Fibroblast of villous mesenchyme (primary cell): Measurements from ENCODE around the gene TDRD7. TPM values are rescaled to one million over a fixed set of nuclear protein-coding genes. Genes with fewer than 3 reads are reported as not detected.

Source experiments
- DNase-seq: peaks from one replicate; pipeline ENCODE4 v3.0.0-alpha.2; 2010; ENCODE audit warnings: low read depth
- H3K4me3 ChIP-seq: 2 replicates; pipeline ENCODE4 v1.5.1; 2011; ENCODE audit warnings: low read depth, mild to moderate bottlenecking, low read length
- CTCF ChIP-seq: IDR thresholded peaks from 2 replicates; pipeline ENCODE4 v1.5.1; 2012; ENCODE audit warnings: low read depth, mild to moderate bottlenecking, low read length; ENCODE audit not compliant: insufficient read depth
- total RNA-seq: library from RNA; depleted of rRNA; stranded (reverse); fragments of >200 nt; gene quantifications from 2 replicates; pipeline ENCODE4 v1.2.3, GENCODE V29; 2012

TDRD7 gene
- total RNA-seq, 1 donor = 11.7 TPM

DNA sequence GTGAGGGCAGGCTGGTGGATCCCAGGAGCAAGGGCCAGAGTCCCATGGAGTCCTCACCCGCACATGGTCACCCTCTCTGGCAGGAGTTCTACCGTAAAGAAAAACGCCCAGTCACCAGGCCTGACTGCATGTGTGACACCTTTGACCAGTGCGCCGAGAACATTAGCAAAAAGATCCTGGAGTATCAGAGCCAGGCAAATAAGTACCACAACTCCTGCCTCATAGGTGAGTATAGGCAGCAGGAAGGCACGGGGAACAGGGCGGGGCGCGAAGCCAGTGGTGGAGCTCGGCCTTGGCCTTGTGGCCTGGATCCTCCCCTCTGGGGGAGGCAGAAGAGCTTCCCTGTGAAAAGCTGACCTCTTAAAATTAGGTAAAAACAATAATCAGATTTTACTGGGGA, 45.4 kb upstream of the TDRD7 start:
- no peak overlapping the region for H3K4me3 ChIP-seq
- no peak for DNase-seq
- TF ChIP-seq CTCF = no peak

- no peak for DNase-seq
- H3K4me3 ChIP-seq = no peak overlapping the region
- TF ChIP-seq CTCF = no peak
Observed at GRCh38 chr9:97366889-97367288, 45.0 kb upstream of the TDRD7 start.

- DNase-seq = no peak
- H3K4me3 ChIP-seq = no peak overlapping the region
- TF ChIP-seq CTCF = no peak
Observed at GRCh38 chr9:97367729-97368128, 44.2 kb upstream of the TDRD7 start.

- no peak overlapping the region for H3K4me3 ChIP-seq
- no peak for TF ChIP-seq CTCF
- DNase-seq = no peak
Observed at GRCh38 chr9:97368964-97369363, 42.9 kb upstream of the TDRD7 start.

DNA sequence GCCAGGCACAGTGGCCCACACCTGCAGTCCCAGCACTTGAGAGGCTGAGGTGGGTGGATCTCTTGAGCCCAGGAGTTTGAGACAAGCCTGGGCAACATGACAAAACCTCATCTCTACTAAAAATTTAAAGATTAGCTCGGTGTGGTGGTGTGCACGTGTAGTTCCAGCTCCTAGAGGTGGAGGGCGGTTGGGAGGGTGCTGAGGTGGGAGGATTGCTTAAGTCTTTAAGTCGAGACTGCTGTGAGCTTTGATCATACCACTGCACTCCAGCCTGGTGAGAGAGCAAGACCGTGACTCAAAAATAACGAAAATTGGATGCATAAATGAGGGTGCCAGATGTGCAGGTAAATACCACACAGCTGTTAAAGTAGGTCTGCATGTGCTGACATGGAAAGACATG, 39.3 kb upstream of the TDRD7 start:
- H3K4me3 ChIP-seq = no peak overlapping the region
- TF ChIP-seq CTCF = no peak
- no peak for DNase-seq

DNA sequence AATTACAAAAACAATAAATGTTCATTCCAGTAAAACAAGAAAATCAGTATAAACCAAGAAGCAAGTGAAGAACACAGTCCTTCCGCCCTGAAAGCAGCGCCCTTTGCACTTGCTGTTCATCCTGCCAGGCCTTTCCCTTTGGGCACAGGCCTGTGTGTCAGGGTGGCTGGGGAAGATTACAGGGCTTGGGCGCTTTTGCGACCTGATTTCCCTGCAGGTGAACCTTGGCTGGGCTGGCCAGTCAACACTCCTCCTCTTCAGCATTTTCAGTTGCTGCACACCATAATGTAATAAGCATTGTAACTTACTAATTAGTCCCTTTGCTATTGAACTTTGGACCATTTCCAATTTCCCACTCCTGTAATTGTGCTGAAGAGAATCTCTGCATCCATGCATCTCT, 38.6 kb upstream of the TDRD7 start:
- DNase-seq = no peak
- no peak for TF ChIP-seq CTCF
- H3K4me3 ChIP-seq = no peak overlapping the region

GRCh38 chr9:97374811-97375210, 37.1 kb upstream of the TDRD7 start:
- no peak overlapping the region for H3K4me3 ChIP-seq
- DNase-seq = no peak
- no peak for TF ChIP-seq CTCF
